T-helper 2 cell treated with Interferon-gamma antibody and Interleukin-4, amounts not matched to agents 5 μg/mL and 100 μg/mL, for 36 hours (primary cell): ENCODE results near the gene C2CD2.

Source experiments
- DNase-seq: peaks from one replicate; pipeline ENCODE4 v3.0.0; 2021; ENCODE audit warnings: low spot score
- H3K27ac Mint-ChIP-seq: one replicate; pipeline ENCODE4 v1.8.0; 2021; ENCODE audit warnings: mild to moderate bottlenecking, mixed read lengths
- H3K27me3 Mint-ChIP-seq: one replicate; pipeline ENCODE4 v1.8.0; 2021; ENCODE audit warnings: low read depth, mixed read lengths
- H3K36me3 Mint-ChIP-seq: one replicate; pipeline ENCODE4 v1.8.0; 2021; ENCODE audit warnings: low read depth, mixed read lengths
- H3K4me1 Mint-ChIP-seq: one replicate; pipeline ENCODE4 v1.8.0; 2021; ENCODE audit warnings: low read depth, mixed read lengths
- H3K4me3 Mint-ChIP-seq: one replicate; pipeline ENCODE4 v1.8.0; 2022; ENCODE audit warnings: mild to moderate bottlenecking, moderate library complexity, mixed read lengths
- H3K9me3 Mint-ChIP-seq: one replicate; pipeline ENCODE4 v1.8.0; 2021; ENCODE audit warnings: mixed read lengths

C2CD2 gene

GRCh38 chr21:41866274-41866809 is 87.5 kb downstream of the C2CD2 start:
- Mint-ChIP-seq H3K27me3 (no peaks in the 10 kb centered on the region), H3K4me1 (peaks cover 18% of the 10 kb centered on the region), H3K4me3 (no peak overlapping the region), H3K36me3 (peaks cover 2% of the 10 kb centered on the region), H3K27ac (no peak overlapping the region), H3K9me3 (no peaks in the 10 kb centered on the region)
- no peak for DNase-seq

- peaks cover 2% of the 10 kb centered on the region for H3K36me3 Mint-ChIP-seq
- peaks cover 18% of the 10 kb centered on the region for H3K4me1 Mint-ChIP-seq
- H3K27ac Mint-ChIP-seq, result peak overlapping the region; percentile 49
- DNase-seq, result no peak
- H3K27me3 Mint-ChIP-seq, result no peaks in the 10 kb centered on the region
- H3K9me3 Mint-ChIP-seq, result no peaks in the 10 kb centered on the region
- H3K4me3 Mint-ChIP-seq, result no peak overlapping the region
These were observed 88.6 kb downstream of the C2CD2 start for GRCh38 chr21:41865002-41865777.

DNA sequence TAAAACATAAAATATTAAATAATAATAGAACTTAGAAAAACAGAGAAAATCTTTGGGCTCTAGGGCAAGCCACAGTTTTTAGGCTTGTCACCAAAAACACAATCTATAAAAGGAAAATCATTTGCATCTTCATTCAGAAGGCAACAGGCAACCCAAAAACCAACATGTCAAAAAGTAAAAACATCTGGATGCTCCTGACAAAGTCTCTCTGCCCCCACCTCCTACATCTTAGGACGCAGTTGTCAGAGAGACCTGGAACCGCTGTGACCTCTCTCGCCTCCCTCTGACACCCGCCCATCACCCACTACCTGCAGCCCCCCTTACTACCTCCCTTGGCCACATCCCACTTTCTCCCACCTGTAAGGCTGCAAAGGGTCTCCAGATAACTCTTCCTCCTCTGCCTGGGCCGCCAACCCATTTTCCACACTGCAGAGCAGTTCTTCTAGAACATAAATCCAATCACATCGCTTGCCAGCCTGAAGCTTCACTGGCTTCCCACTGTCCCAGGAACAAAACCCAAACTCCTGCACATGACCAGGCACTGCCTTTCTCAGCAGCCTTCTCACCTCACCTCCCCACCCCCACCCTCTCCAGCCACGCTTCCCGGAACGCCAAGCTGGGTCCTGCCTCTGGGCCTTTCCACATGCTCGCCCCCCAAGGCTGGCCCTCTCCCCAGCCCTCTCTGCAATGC is 89.4 kb downstream of the C2CD2 start:
- H3K4me1 Mint-ChIP-seq, result peaks cover 18% of the 10 kb centered on the region
- H3K27ac Mint-ChIP-seq, result peak overlapping the region; percentile 10

DNA sequence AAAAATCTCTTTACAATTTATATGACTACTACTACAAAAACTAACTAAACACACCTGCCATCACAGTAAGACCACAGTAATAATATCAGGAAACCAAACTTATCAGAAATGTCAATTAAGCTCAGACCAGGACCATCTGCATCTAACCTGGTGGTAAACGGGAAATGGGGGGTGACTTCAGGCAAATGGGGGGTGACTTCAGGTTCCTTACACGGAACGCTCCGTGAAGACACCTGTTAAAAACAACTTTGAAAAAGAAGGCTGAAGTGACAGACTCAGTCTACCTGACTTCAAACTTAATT is 90.4 kb downstream of the C2CD2 start:
- Mint-ChIP-seq H3K27me3 (no peaks in the 10 kb centered on the region), H3K27ac (no peak overlapping the region)

More for the DNA sequence above, 89.4 kb downstream of the C2CD2 start:
- no peaks in the 10 kb centered on the region for H3K9me3 Mint-ChIP-seq
- DNase-seq, result no peak
- H3K4me3 Mint-ChIP-seq, result no peak overlapping the region
- H3K36me3 Mint-ChIP-seq, result peaks cover 2% of the 10 kb centered on the region
- no peaks in the 10 kb centered on the region for H3K27me3 Mint-ChIP-seq

DNA sequence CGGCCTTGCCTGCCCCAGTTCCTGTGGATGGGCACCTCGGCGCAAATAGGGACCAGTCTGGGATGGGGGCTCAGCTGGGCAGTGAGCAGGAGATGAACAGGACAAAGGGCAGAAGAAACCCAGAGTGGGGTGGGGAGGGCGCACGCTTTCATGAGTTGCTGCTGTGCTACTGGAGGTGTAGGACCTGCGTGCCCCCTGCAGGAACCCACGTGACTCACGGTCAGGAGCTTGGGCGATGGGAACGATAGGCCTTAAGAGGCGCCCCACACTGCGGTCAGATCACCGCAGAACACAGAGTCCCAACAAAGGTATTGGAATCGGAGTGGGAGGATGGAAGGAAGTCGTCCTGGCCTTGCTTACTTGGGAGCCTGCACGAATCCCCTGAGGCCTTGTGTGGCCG is 91.8 kb downstream of the C2CD2 start:
- Mint-ChIP-seq H3K9me3 (no peaks in the 10 kb centered on the region), H3K27ac (no peak overlapping the region), H3K36me3 (peaks cover 5% of the 10 kb centered on the region), H3K4me1 (peaks cover 17% of the 10 kb centered on the region), H3K4me3 (no peak overlapping the region), H3K27me3 (no peaks in the 10 kb centered on the region)
- no peak for DNase-seq

More for the DNA sequence above, 90.4 kb downstream of the C2CD2 start:
- Mint-ChIP-seq H3K4me1 (peaks cover 18% of the 10 kb centered on the region), H3K36me3 (peaks cover 2% of the 10 kb centered on the region), H3K4me3 (no peak overlapping the region), H3K9me3 (no peaks in the 10 kb centered on the region)
- no peak for DNase-seq

DNA sequence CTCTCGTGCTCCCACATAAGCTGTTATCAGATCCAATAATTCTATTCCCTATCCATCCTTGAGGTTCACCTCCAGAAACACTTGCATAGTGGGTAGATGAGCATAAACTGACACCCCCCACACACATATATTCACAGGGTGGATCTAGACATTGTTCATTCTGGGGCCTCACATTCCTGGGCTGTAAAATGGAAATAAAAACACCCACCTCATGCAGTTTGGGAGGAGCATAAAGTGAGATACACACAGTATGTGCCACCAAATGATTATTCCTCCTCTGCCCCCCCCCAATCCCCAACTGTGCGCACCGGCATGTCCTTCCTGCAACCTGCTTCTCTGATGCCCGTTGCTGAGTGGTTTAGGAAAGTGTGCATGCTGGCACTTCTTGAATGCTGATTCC is 92.6 kb downstream of the C2CD2 start:
- H3K4me3 Mint-ChIP-seq, result no peak overlapping the region
- DNase-seq, result no peak
- peaks cover 8% of the 10 kb centered on the region for H3K36me3 Mint-ChIP-seq
- no peaks in the 10 kb centered on the region for H3K27me3 Mint-ChIP-seq
- no peaks in the 10 kb centered on the region for H3K9me3 Mint-ChIP-seq
- H3K27ac Mint-ChIP-seq, result no peak overlapping the region
- H3K4me1 Mint-ChIP-seq, result peaks cover 14% of the 10 kb centered on the region

DNA sequence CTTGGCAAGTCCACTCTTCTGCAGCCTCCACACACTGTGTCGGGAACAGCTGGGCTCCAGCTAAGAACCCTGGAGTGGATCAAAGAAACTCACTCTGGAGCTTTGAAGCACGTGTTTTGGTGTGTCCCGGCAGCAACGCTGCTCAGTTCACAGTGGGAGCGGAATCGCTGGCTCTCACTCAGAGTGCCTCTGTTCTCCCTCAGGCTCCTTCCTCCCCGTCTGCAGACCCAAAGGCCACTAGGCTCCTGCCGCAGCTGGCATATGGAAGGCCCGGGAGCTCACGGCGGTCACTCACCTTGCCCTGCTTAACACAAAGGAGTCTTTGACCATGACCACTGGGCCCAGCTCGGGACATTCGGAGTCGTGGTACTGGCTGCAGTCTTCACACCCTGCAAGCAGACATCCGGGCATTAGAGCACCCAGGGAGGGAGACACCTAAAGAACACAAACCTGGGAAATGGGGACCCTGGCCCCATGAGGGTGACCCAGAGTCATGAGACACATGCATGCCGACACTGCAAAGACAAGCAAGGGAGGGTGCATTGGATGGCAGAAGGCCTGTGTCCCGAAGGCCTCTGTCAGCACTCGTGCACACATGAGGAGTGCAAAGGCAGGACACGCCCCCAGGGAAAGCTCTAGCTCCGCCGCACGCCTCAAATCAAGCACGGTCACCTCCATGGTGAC is 94.4 kb downstream of the C2CD2 start:
- Mint-ChIP-seq H3K4me3 (no peak overlapping the region), H3K27me3 (no peaks in the 10 kb centered on the region), H3K4me1 (peaks cover under 1% of the 10 kb centered on the region), H3K27ac (no peak overlapping the region), H3K9me3 (no peaks in the 10 kb centered on the region), H3K36me3 (peaks cover 10% of the 10 kb centered on the region)
- DNase-seq, result no peak

DNA sequence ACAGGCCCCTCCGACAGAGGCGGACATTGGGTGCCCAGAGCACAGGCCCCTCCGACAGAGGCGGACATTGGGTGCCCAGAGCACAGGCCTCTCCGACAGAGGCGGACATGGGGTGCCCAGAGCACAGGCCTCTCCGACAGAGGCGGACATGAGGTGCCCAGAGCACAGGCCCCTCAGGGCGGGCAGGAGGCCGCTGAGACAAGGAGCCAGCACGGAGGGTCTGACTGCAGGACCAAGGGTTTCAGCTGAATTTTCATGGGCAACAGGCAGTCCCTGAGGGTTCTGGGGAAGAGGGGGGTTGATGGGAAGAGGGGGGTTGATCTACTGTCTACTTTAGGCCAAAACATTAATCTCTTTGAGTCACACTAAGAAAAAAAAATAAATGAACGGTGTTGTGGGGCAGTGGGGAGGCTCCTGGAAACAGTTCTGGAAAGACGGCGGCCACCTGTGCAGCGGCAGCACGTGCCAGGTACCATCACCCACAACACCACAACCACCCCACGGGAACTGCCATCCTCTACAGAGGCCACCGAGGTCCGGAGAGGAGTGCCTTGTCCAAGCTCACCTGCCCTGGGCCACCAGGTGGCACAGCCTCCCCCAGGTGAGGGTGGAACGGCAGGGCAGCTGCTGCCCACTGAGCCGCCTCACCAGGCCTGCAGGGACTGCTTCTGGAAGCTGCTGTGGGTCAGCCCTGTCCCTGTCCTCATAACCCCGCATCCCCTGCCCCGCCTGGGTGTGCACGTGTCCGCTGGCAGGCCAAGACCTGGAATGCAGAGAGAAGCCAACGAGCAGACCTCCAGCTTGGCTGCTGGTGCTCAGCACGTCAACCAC is 95.1 kb downstream of the C2CD2 start:
- Mint-ChIP-seq H3K27me3 (no peaks in the 10 kb centered on the region), H3K4me1 (no peaks in the 10 kb centered on the region), H3K9me3 (no peaks in the 10 kb centered on the region), H3K36me3 (peaks cover 15% of the 10 kb centered on the region), H3K4me3 (no peak overlapping the region), H3K27ac (no peak overlapping the region)
- no peak for DNase-seq

GRCh38 chr21:41857771-41858300 is 96.0 kb downstream of the C2CD2 start:
- no peak overlapping the region for H3K27ac Mint-ChIP-seq
- H3K27me3 Mint-ChIP-seq, result no peaks in the 10 kb centered on the region
- H3K36me3 Mint-ChIP-seq, result peaks cover 15% of the 10 kb centered on the region

DNA sequence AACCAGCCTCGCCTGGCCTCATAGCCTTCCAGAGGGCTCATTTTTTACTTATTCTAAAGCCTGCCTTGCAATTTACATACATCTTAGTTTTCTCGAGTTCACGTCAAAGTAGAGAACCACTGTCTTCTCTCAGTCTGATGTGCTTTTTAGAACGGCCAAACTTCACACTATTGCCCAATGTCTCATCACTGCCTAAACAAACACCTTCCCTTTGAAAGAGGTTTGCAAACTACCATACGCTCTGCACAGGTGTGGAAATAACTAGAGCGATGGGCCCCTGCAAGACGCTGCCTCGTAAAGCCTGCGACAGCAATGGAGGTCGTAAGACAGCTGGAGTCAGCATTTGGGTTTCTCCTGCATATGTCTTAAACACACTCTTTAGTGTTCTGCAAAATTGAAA is 97.2 kb downstream of the C2CD2 start:
- Mint-ChIP-seq H3K27ac (no peak overlapping the region), H3K9me3 (no peaks in the 10 kb centered on the region), H3K27me3 (no peaks in the 10 kb centered on the region), H3K4me3 (no peak overlapping the region), H3K36me3 (peaks cover 15% of the 10 kb centered on the region), H3K4me1 (no peaks in the 10 kb centered on the region)
- no peak for DNase-seq

More at GRCh38 chr21:41857771-41858300, 96.0 kb downstream of the C2CD2 start:
- DNase-seq, result no peak
- Mint-ChIP-seq H3K4me3 (no peak overlapping the region), H3K4me1 (no peaks in the 10 kb centered on the region), H3K9me3 (no peaks in the 10 kb centered on the region)

DNA sequence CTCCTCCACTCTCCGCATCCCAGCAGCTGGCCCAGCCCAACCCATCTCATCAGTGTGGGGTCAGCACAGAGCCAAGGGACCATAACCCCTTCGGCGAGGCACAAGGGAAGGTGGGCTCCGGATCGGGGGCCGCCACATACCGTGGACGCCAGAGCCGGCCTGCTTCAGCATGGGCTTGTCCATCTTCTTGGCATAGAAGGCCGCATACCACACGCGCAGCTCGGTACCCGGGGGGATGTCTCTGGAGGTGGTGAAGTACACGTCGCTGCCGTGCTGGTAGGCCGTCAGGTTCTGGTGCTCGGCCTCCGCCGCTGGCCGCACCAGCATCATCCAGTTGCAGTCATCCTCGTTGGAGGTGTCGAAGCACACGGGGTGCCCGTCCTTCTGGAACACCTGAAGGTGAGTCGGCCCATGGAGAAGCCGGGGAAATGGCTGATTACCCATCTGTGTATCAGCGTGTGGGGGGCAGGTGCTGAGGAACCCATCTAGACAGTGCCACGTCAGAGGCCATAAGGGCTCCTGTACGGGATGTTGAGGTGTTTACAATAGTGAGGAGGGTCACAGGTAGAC is 99.3 kb downstream of the C2CD2 start:
- H3K27me3 Mint-ChIP-seq, result no peaks in the 10 kb centered on the region
- no peaks in the 10 kb centered on the region for H3K4me1 Mint-ChIP-seq
- H3K27ac Mint-ChIP-seq, result no peak overlapping the region
- H3K9me3 Mint-ChIP-seq, result no peaks in the 10 kb centered on the region
- H3K4me3 Mint-ChIP-seq, result no peak overlapping the region
- no peak for DNase-seq
- H3K36me3 Mint-ChIP-seq, result peaks cover 17% of the 10 kb centered on the region

DNA sequence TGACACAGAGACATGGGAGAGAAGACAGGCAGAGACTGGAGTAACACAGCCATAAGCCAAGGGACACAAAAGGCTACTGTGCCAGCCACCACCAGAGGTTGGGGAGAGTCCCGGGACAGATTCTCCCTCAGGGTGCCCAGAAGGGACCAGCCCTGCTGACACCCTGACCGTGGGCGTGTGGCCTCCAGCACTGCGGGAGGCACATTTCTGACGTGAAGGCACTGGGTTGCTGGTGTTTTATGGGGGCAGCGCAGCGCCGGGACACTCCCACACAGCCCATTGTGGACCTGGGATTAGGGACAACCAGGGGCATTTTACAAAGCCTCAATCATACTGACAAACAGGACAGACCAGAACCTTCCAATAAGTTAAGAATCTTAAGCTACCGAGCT is 100.9 kb downstream of the C2CD2 start:
- Mint-ChIP-seq H3K4me1 (no peaks in the 10 kb centered on the region), H3K36me3 (peaks cover 17% of the 10 kb centered on the region), H3K27ac (no peak overlapping the region), H3K4me3 (no peak overlapping the region), H3K9me3 (no peaks in the 10 kb centered on the region), H3K27me3 (no peaks in the 10 kb centered on the region)
- no peak for DNase-seq
